Stimulated activated CD8-positive, alpha-beta memory T cell treated with anti-CD3 and anti-CD28 coated beads, Interleukin-12 subunit alpha, Interleukin-12 subunit beta, amount 100 ng/mL, for 24 hours (primary cell): ENCODE results near the gene CPA4.

Source experiments
- DNase-seq: peaks from one replicate; pipeline ENCODE4 v3.0.0-alpha.2; 2020; ENCODE audit errors: extremely low read depth

CPA4 gene

DNA sequence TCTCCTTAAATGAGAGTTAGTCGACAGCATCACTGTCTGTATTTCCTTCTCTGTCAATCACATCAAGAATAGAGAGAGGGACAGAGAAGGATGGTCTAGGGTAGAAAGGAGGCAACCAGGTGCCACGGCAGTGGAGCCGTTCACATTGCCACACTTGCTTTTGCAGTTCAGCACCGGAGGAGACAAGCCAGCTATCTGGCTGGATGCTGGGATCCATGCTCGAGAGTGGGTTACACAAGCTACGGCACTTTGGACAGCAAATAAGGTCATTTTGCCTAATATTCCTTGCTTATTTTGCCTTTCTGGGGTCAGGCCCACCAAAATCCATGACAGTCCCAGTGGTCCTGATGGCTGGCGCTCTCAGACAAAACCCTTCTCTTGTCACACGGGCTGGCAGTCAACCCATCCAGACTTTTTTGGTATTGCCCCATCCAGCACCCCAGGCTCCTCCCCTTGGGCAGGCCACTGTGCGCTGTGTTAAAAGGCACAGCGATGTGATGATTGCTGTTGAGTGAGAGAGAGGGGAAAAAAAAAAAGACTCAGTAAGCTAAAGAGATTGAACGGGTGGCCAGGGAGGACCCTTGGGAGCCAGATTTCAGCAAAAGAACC, 17.9 kb upstream of the CPA4 start:
- DNase-seq = no peak

- no peak for DNase-seq
Observed at GRCh38 chr7:130275826-130276297, 17.1 kb upstream of the CPA4 start.

DNA sequence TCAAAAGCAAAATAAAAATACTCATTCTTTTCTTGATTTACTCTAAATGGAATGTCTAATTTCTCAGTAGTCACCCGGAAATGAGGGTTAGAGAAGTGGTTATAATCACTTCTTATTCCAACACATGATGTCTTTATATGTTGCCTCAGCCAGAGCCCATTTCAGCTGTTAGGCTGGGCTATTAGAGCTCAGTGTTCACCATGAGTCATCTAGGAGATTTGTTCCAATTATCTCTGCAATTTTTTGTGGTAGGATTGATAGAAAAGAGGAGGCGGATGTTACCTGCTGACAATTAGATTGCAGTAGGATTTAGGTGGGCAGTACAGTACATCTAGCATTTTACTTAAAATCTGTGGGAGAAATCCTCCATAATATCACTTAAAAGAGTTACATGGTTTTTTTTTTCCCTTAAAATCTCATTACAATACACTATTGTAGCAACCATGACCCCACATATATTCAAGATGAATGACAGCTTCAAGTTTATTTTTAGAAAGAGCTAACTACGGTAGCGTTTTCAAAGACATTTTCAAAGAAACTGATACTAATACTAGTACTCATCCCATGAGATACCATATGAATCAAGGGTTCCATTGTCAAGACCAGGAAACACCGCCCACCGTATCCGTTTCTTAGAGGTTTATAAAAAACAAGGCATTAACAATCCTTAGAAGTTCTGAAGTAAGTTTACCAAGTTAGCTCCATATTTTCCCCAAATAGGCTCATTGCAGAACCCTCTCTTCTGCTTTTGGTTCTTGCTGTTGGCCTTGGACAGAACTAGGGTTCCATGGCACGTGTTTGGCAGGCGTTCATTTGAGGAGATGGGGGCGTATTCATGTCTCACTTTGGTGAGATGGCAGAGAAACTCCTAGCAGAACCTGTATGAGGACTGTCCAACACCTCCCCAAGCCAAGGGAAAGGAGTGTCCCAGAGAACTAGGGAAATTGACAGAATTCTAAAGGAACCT, 15.9 kb upstream of the CPA4 start:
- DNase-seq = peak; percentile 5

- DNase-seq = no peak
Observed at GRCh38 chr7:130277763-130278643, 15.0 kb upstream of the CPA4 start.

DNA sequence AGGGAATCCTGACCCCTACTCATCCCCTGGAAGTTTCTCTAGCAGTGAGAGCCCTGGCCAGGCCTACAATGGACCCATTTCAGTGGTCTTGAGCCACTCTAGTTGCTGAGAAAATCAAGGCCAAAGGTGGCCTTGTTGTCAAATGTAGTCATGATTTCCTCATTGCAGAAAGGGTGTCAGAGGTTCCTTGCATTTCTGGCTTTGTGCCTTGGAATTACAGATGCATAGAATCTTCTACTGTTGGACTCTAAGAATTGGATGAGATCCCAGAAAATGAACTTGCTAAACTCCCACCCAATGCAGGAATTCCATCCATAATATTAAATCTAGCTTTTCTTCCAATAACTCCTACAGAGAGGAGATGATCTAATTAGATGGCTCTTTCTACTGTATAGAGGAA, 14.1 kb upstream of the CPA4 start:
- no peak for DNase-seq

- no peak for DNase-seq
Observed at GRCh38 chr7:130279286-130279685, 13.7 kb upstream of the CPA4 start.

- DNase-seq = no peak
Observed at GRCh38 chr7:130279906-130280305, 13.1 kb upstream of the CPA4 start.

DNA sequence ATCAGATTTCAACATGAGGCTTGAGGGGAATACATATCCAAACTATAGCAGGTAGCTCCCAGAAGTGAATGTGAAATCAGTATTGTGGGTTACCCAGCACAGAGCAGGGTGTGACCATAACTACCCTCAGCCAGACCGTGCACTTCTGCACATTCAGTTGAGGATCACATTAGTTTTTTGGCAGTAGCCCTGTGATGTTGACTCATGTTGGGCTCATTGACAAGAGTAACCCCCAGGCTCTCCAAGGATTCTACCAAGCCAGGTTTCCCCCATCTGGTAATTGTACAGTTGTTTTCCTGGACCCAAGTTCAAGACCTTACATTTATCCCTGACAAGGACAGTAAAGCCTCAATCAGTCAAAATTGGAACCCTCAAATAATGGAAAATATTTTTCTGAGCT, 11.7 kb upstream of the CPA4 start:
- no peak for DNase-seq

DNA sequence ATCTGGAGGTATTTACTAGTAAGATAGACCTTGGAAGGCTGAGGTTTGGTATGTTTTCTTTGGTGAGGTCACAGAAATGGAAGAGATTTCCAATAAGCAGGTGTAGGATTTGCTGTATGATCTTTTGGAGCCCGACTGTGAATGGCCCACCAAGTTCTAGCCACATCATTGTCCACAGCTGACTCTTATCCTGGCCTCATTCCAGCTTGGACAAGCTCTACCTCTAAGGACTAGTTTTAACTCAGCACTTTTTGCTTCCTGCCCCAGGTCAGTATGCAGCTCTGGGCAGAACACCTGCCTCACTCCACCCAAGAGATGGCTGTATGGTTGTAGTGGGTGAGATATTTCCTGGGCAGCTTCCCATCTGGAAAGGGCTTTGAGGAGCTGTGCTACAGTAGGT, 6.1 kb upstream of the CPA4 start:
- no peak for DNase-seq

- DNase-seq = no peak
Observed at GRCh38 chr7:130288168-130288567, 4.8 kb upstream of the CPA4 start.

DNA sequence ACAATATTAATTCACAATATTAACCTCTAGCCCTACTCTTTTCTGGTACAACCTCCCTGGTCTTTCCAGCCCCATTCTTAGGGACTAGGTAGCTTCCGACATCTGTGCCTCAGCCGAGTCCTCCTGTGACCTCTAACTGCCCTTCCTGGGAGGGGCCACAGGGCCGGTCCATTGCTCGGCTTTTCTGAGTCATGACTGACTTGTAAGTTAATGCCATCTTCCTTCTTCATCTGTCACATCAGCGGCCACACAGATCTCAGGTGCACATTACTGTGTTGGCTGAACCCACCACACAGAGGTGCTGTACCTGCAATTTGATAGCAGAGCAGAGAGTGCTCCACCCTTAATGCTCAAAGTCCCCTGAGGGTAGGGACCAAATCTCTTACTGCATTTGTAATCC, 4.1 kb upstream of the CPA4 start:
- no peak for DNase-seq

DNA sequence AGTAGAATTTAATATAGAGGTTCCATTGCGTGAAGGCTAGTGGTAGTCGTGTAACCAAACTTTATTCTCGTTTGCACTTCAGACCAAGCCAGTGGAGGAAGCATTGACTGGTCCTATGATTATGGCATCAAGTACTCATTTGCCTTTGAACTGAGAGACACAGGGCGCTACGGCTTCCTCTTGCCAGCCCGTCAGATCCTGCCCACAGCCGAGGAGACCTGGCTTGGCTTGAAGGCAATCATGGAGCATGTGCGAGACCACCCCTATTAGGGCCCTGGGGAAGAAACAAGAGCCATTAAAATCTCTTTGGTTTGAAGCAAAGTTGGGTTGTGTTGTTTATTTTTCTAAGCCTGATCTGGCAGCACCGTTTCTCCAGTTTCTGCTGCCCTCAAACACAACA, 3.5 kb upstream of the CPA4 start:
- no peak for DNase-seq

- DNase-seq = no peak
Observed at GRCh38 chr7:130290745-130291144, 2.2 kb upstream of the CPA4 start.

DNA sequence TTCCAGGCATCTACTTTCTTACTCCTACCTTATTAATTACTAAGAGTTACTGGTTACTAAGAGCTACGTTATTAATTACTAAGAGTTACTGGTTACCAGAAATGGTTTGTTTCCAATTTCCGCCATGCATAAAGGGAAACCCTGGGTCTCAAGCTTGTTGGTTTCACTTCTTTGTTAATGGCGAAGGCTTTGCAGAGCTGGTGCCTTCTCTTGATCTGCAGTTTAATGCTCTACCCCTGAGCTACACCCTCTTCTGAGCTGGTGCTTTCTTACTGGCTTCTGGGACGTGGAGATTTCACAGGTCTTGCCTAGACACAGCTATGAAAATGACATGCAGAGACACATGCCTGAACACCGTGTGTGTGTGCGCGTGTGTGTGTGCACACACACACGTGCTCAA, 560 bp downstream of the CPA4 start:
- DNase-seq = no peak

- DNase-seq = no peak
Observed at GRCh38 chr7:130294314-130294713, 1.4 kb downstream of the CPA4 start.

DNA sequence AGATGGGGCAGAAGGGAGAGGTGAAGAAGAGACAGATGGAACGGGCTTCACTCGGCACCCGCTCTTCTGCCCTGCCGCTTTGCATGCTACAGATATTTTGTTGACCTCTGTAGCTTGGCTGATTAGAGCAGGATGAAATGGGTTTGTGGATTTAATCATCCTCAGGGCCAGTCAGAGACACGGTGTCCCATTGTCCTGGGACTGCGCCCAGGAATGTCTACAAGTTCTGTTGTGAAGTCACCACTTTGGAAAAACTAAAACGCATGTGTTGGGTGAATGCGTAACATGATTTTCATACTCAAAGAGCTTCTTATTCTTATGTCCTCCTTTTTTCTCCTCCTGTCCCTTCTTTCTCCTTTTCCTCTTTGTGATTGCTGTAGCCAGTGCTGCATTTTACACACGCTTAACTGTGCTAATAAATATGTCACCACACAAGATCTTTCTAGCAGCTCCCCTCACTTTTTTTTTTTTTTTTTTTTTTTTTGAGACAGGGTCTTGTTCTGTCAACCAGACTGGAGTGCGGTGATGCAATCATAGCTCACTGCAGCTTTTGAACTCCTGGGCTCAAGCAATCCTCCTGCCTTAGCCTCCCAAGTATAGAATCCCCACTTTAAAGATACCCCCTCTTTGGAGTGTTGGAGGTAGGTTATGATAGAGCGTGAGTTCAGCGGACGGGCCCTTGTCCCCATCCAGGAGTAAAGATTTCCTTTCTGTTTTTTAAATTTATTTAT, 3.4 kb downstream of the CPA4 start:
- DNase-seq = no peak

- DNase-seq = no peak
Observed at GRCh38 chr7:130297628-130298543, 4.9 kb downstream of the CPA4 start.

DNA sequence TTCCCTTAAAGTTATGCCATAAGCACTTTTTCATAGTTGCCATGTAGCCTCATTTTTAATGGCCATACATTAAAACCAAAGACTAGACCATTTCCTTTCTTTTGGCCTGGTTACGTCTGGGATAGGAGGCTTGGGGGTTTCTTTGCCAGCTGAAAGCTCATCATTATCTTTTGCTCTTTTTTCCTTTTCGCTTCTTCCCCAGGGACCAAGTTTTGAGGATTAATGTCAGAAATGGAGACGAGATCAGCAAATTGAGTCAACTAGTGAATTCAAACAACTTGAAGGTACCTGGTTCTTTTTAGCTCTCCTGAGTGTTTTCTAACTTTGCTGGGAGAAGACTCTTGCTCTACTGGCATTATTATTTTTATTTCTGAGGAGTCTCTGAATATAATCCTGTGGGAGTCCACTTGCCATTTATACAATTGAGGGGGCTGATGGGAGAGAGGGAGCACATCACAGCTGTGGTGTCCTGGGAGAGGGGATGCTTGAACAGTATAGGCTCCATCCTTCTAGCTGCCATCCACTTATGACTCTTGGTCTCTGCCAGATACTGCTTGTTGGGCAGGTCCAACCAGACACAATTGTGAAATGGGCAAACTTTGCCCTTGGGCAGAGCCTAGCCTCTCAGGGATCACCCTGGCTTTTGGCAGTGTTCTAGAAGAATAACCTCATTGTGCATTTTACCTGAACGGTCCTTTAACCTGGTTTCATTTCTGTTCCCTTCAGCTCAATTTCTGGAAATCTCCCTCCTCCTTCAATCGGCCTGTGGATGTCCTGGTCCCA, 5.8 kb downstream of the CPA4 start:
- DNase-seq = no peak

DNA sequence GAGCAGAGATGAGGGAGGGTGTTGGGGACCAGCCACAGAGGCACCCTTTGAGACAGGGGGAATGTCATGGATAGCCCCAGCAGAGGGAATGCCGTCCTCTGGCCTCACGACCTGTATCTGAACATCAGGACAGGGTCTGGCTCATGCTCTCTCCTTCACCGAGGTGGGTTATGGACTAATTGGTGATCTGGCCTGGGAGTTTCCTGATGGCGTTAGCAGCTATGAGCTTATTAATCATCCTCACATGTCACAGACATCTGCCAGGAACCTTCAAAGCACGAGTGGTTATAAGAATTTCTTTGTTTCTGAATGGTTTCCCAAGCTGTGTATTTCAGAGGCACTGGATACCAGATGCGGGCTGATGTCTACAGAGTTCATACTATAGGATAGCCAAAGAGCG, 6.9 kb downstream of the CPA4 start:
- DNase-seq = no peak
